Ishikawa (cell line): ENCODE data around the gene SEMG2.

Source experiments
- CEBPB ChIP-seq: IDR thresholded peaks from 2 replicates; pipeline ENCODE4 v1.6.1; 2012
- CREB1 ChIP-seq: IDR thresholded peaks from 2 replicates; pipeline ENCODE4 v1.6.1; 2012; ENCODE audit warnings: low read depth
- EP300 ChIP-seq: IDR thresholded peaks from 2 replicates; pipeline ENCODE4 v1.6.1; 2012; ENCODE audit warnings: borderline replicate concordance
- FOXM1 ChIP-seq: IDR thresholded peaks from 2 replicates; pipeline ENCODE4 v1.6.1; 2012; ENCODE audit warnings: low read depth, borderline replicate concordance
- RAD21 ChIP-seq: IDR thresholded peaks from 2 replicates; pipeline ENCODE4 v1.6.1; 2012; ENCODE audit warnings: low read depth
- REST ChIP-seq: IDR thresholded peaks from 2 replicates; pipeline ENCODE4 v1.6.1; 2012; ENCODE audit warnings: low read depth, mild to moderate bottlenecking
- TAF1 ChIP-seq: IDR thresholded peaks from 2 replicates; pipeline ENCODE4 v1.6.1; 2012; ENCODE audit warnings: low read depth, mild to moderate bottlenecking
- TCF12 ChIP-seq: IDR thresholded peaks from 2 replicates; pipeline ENCODE4 v1.6.1; 2012; ENCODE audit warnings: low read depth
- TEAD4 ChIP-seq: IDR thresholded peaks from 2 replicates; pipeline ENCODE4 v1.6.1; 2012
- USF1 ChIP-seq: IDR thresholded peaks from 2 replicates; pipeline ENCODE4 v1.6.1; 2012
- YY1 ChIP-seq: IDR thresholded peaks from 2 replicates; pipeline ENCODE4 v1.6.1; 2012; ENCODE audit warnings: low read depth
- ZBTB7A ChIP-seq: IDR thresholded peaks from 2 replicates; pipeline ENCODE4 v1.6.1; 2012; ENCODE audit warnings: low read depth
- TF ChIP-seq, protein P1 (sequence below): IDR thresholded peaks from 2 replicates; pipeline ENCODE4 v1.6.1; 2012

SEMG2 gene

GRCh38 chr20:45269056-45269455, 47.9 kb downstream of the SEMG2 start:
- TF ChIP-seq YY1 (no peak), TCF12 (no peak), TEAD4 (no peak), ZBTB7A (no peak), FOXM1 (no peak), USF1 (no peak), EP300 (no peak), TAF1 (no peak), CREB1 (no peak)

- TF ChIP-seq, protein P1, sequence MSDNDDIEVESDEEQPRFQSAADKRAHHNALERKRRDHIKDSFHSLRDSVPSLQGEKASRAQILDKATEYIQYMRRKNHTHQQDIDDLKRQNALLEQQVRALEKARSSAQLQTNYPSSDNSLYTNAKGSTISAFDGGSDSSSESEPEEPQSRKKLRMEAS, result no peak
- TF ChIP-seq CEBPB, result no peak
- no peak for TF ChIP-seq RAD21
- TF ChIP-seq FOXM1, result no peak
- no peak for TF ChIP-seq YY1
- no peak for TF ChIP-seq TAF1
- no peak for TF ChIP-seq REST
Observed at GRCh38 chr20:45269754-45270270, 48.6 kb downstream of the SEMG2 start.
